CD14-positive monocyte (primary cell): ENCODE results near the gene MEIS1. TPM values are rescaled to one million over a fixed set of nuclear protein-coding genes. Genes with fewer than 3 reads are reported as not detected.

Source experiments
- DNase-seq, 3 donors: peaks; one replicate each; pipeline ENCODE4 v3.0.0-alpha.2; 2011 to 2022
- H2AFZ ChIP-seq: 2 replicates; pipeline ENCODE4 v1.6.0; 2012; ENCODE audit warnings: mild to moderate bottlenecking, low read depth, low read length, inconsistent platforms; ENCODE audit not compliant: insufficient read depth, poor library complexity, severe bottlenecking
- H3K27ac ChIP-seq, 2 donors: 1 replicate in 1 of 2; 2 replicates in 1 of 2; pipeline ENCODE4 v1.5.1; 2012 to 2013; ENCODE audit warnings: low read length in 2 of 2, control low read depth in 1 of 2, inconsistent platforms in 1 of 2, low read depth in 1 of 2, mild to moderate bottlenecking in 1 of 2
- H3K27me3 ChIP-seq, 2 donors: one replicate each; pipeline versions ENCODE4 v1.6.0 to v1.6.1; 2011 to 2013; ENCODE audit warnings: low read length in 2 of 2; ENCODE audit not compliant: control insufficient read depth in 2 of 2, insufficient read depth in 2 of 2
- H3K36me3 ChIP-seq, 2 donors: replicated peaks in 1 of 2; 1 replicate in 1 of 2; 2 replicates in 1 of 2; pipeline versions ENCODE4 v1.5.1 to v1.6.1; 2012 to 2013; ENCODE audit warnings: low read length in 2 of 2, control low read depth in 1 of 2, inconsistent platforms in 1 of 2, mild to moderate bottlenecking in 1 of 2; ENCODE audit not compliant: insufficient read depth in 2 of 2, control insufficient read depth in 1 of 2
- H3K4me1 ChIP-seq, 2 donors: 1 replicate in 1 of 2; 2 replicates in 1 of 2; pipeline versions ENCODE4 v1.5.1 to v1.6.1; 2012 to 2013; ENCODE audit warnings: low read length in 2 of 2, control low read depth in 1 of 2, inconsistent platforms in 1 of 2, mild to moderate bottlenecking in 1 of 2, moderate library complexity in 1 of 2; ENCODE audit not compliant: insufficient read depth in 2 of 2, control insufficient read depth in 1 of 2
- H3K4me2 ChIP-seq: replicated peaks from 2 replicates; pipeline ENCODE3; 2012; ENCODE audit warnings: low read length, moderate library complexity, mild to moderate bottlenecking; ENCODE audit not compliant: poor library complexity, severe bottlenecking; ENCODE audit errors: extremely low read depth
- H3K4me3 ChIP-seq, 3 experiments: fragments of 200-600 bp in 1 of 3; sonication (generic) in 1 of 3; replicated peaks in 1 of 3; 1 replicate in 2 of 3; 2 replicates in 1 of 3; pipeline ENCODE4 v1.5.1; 2011 to 2013; ENCODE audit warnings: low read length in 3 of 3, mild to moderate bottlenecking in 3 of 3, control low read depth in 2 of 3, low read depth in 2 of 3, inconsistent platforms in 1 of 3, moderate library complexity in 1 of 3
- H3K79me2 ChIP-seq: 2 replicates; pipeline ENCODE4 v1.6.0; 2012; ENCODE audit warnings: mild to moderate bottlenecking, control low read depth, inconsistent platforms, low read length, moderate library complexity; ENCODE audit not compliant: insufficient read depth
- H3K9ac ChIP-seq: 2 replicates; pipeline ENCODE4 v1.6.0; 2017; ENCODE audit warnings: low read length, mild to moderate bottlenecking; ENCODE audit not compliant: insufficient read depth, poor library complexity, severe bottlenecking
- H3K9me3 ChIP-seq, 2 donors: replicated peaks in 1 of 2; 1 replicate in 1 of 2; 2 replicates in 1 of 2; pipeline versions ENCODE4 v1.5.1 to v1.6.1; 2012 to 2013; ENCODE audit warnings: low read length in 2 of 2, control low read depth in 1 of 2; ENCODE audit not compliant: control insufficient read depth in 1 of 2, insufficient read depth in 1 of 2
- H4K20me1 ChIP-seq: 2 replicates; pipeline ENCODE4 v1.6.0; 2012; ENCODE audit warnings: mild to moderate bottlenecking, low read length, control low read depth, moderate library complexity; ENCODE audit not compliant: insufficient read depth
- H3K27ac Mint-ChIP-seq, 7 donors: one replicate each; pipeline ENCODE4 v1.8.0; 2020; ENCODE audit warnings: mild to moderate bottlenecking in 7 of 7, mixed read lengths in 7 of 7, moderate library complexity in 6 of 7, inconsistent platforms in 2 of 7
- H3K27me3 Mint-ChIP-seq, 3 donors: one replicate each; pipeline ENCODE4 v1.8.0; 2021 to 2022; ENCODE audit warnings: low read depth in 3 of 3, mild to moderate bottlenecking in 3 of 3, mixed read lengths in 3 of 3, moderate library complexity in 3 of 3, inconsistent platforms in 1 of 3
- H3K36me3 Mint-ChIP-seq, 2 donors: one replicate each; pipeline ENCODE4 v1.8.0; 2020; ENCODE audit warnings: mixed read lengths in 2 of 2, inconsistent platforms in 1 of 2, mild to moderate bottlenecking in 1 of 2
- H3K4me1 Mint-ChIP-seq: one replicate; pipeline ENCODE4 v1.8.0; 2020; ENCODE audit warnings: mild to moderate bottlenecking, mixed read lengths
- H3K4me3 Mint-ChIP-seq, 2 donors: one replicate each; pipeline ENCODE4 v1.8.0; 2020; ENCODE audit warnings: mild to moderate bottlenecking in 2 of 2, mixed read lengths in 2 of 2, moderate library complexity in 1 of 2
- H3K9me3 Mint-ChIP-seq, 7 donors: one replicate each; pipeline ENCODE4 v1.8.0; 2020 to 2022; ENCODE audit warnings: mixed read lengths in 7 of 7, mild to moderate bottlenecking in 6 of 7, moderate library complexity in 6 of 7, inconsistent platforms in 2 of 7
- WGBS: methylation state at CpG from one replicate; pipeline ENCODE4 v1.1.5; 2013; ENCODE audit warnings: missing lambda C conversion rate; ENCODE audit not compliant: insufficient coverage; 5-methylcytosine and 5-hydroxymethylcytosine counted together
- intact Hi-C, 2 donors: fragments of 100-400 bp; cut with micrococcal nuclease; formaldehyde crosslinking; loops; one replicate each; pipeline versions ENCODE4 v1.15.0 to v1.15.1; 2023
- polyA plus RNA-seq, 3 donors: library from polyadenylated mRNA; depleted of rRNA in 1 of 3; unstranded in 2 of 3; stranded (reverse) in 1 of 3; fragments of 300-500 nt in 2 of 3; fragments of >200 nt in 1 of 3; fragmentation: Illumina TruSeq in 2 of 3; gene quantifications; 1 replicate in 2 of 3; 2 replicates in 1 of 3; pipeline ENCODE4 v1.2.3, GENCODE V29; 2012 to 2021
- TF ChIP-seq, protein P1 (sequence below): fragments of 200-600 bp; IDR thresholded peaks from one replicate; pipeline ENCODE4 v1.8.0; 2022; ENCODE audit warnings: antibody characterized with exemption, mild to moderate bottlenecking

The MEIS1 gene
- polyA plus RNA-seq, 3 donors, result 0.09 to 0.40 TPM; not detected in 1

DNA sequence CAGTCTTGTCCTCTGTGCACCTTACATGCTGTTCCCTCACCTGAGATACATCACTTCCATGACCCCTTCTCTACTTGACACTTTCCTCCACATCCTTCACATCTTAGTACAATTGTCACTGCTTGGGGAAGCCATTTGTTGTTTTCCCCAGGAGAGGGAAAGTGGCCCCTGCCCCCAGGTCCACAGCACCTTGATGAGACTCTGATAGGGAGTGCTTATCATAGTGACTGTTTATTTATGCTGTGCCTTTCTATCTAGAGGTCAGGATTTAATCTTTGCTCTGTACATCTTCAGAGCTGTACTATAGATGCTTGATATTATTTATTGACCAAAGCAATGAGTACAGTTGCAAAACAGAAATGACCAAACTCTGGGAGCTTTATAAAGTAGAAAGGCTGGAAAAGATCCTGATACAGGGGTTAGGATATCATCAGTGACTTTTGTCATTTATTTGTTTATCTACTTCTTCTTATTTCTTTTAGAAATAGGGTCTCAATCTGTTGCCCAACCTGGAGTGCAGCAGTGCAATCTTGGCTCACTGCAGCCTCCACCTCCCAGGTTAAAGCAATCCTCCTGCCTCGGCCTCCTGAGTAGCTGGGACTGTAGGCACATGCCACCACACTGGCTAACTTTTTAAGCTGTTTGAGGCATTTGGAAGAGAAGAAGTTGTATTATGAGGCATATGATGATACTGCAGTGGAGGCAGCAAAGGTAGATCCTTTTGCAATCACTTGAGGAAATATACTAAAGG lies 94.2 kb downstream of the MEIS1 start:
- H3K9me3 ChIP-seq, result no peaks in the 10 kb centered on the region
- no peak overlapping the region for H3K4me2 ChIP-seq
- H4K20me1 ChIP-seq, result no peaks in the 10 kb centered on the region
- no CpG with 5 or more reads among the region's 1 CpG for WGBS
- TF ChIP-seq, protein P1, sequence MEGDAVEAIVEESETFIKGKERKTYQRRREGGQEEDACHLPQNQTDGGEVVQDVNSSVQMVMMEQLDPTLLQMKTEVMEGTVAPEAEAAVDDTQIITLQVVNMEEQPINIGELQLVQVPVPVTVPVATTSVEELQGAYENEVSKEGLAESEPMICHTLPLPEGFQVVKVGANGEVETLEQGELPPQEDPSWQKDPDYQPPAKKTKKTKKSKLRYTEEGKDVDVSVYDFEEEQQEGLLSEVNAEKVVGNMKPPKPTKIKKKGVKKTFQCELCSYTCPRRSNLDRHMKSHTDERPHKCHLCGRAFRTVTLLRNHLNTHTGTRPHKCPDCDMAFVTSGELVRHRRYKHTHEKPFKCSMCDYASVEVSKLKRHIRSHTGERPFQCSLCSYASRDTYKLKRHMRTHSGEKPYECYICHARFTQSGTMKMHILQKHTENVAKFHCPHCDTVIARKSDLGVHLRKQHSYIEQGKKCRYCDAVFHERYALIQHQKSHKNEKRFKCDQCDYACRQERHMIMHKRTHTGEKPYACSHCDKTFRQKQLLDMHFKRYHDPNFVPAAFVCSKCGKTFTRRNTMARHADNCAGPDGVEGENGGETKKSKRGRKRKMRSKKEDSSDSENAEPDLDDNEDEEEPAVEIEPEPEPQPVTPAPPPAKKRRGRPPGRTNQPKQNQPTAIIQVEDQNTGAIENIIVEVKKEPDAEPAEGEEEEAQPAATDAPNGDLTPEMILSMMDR, result no peak
- H3K4me3 ChIP-seq, result no peak overlapping the region
- no peaks in the 10 kb centered on the region for H3K4me1 ChIP-seq
- Mint-ChIP-seq H3K27ac (no peak overlapping the region), H3K36me3 (no peaks in the 10 kb centered on the region), H3K9me3 (peaks cover 0 to 5% (median 2%) of the 10 kb centered on the region in 7 donors), H3K27me3 (peaks cover 0 to 2% (median 2%) of the 10 kb centered on the region in 3 donors), H3K4me3 (no peak overlapping the region), H3K4me1 (no peaks in the 10 kb centered on the region)
- H3K36me3 ChIP-seq, result no peaks in the 10 kb centered on the region
- no peaks in the 10 kb centered on the region for H3K79me2 ChIP-seq
- H3K9ac ChIP-seq, result no peak overlapping the region
- no peak for DNase-seq
- H3K27me3 ChIP-seq, result no peaks in the 10 kb centered on the region
- no peak overlapping the region for H2AFZ ChIP-seq
- no peak overlapping the region for H3K27ac ChIP-seq
- intact Hi-C loops, result no loop called here

DNA sequence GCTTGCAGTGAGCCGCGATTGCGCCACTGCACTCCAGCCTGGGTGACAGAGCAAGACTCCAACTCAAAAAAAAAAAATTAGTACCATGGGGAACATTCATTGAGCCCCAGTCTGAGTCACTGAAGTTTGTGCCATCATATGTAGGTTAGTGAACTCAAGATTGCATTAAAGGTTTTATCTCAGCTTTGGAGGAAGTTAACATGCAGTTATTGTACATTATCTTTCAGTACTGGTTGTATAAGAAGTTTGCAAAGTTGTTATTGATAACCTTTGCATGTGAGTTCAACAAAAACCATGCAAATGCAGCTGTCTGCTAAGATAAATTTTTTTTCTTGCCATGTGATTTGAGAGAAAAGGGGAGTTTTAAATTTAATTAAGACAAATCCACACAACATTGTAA lies 95.7 kb downstream of the MEIS1 start:
- no peak overlapping the region for H2AFZ ChIP-seq
- H3K9me3 Mint-ChIP-seq, result peaks cover 0 to 5% (median 2%) of the 10 kb centered on the region in 7 donors
- H3K27ac ChIP-seq, result no peak overlapping the region
- H3K4me1 Mint-ChIP-seq, result no peaks in the 10 kb centered on the region
- no peaks in the 10 kb centered on the region for H4K20me1 ChIP-seq
- TF ChIP-seq, protein P1, result no peak
- WGBS, result no CpG with 5 or more reads among the region's 3 CpGs
- no peaks in the 10 kb centered on the region for H3K36me3 Mint-ChIP-seq
- intact Hi-C loops, result no loop called here
- H3K27me3 Mint-ChIP-seq, result peaks cover 0 to 2% (median 2%) of the 10 kb centered on the region in 3 donors
- no peak overlapping the region for H3K4me2 ChIP-seq
- H3K4me3 Mint-ChIP-seq, result no peak overlapping the region
- H3K4me3 ChIP-seq, result no peak overlapping the region
- no peak overlapping the region for H3K9ac ChIP-seq
- H3K79me2 ChIP-seq, result no peaks in the 10 kb centered on the region
- no peaks in the 10 kb centered on the region for H3K27me3 ChIP-seq
- no peaks in the 10 kb centered on the region for H3K36me3 ChIP-seq
- no peaks in the 10 kb centered on the region for H3K4me1 ChIP-seq
- no peak for DNase-seq
- H3K9me3 ChIP-seq, result no peaks in the 10 kb centered on the region
- H3K27ac Mint-ChIP-seq, result no peak overlapping the region
